BJ (cell line): ENCODE measurements around the gene RAB3IP. TPM values are rescaled to one million over a fixed set of nuclear protein-coding genes. Genes with fewer than 3 reads are reported as not detected.
"Not testable (repeated sequence)": the region's sequence is repeated elsewhere in the genome, so short reads cannot be mapped to it uniquely, and the experiment has no call there.

Experiments
- CTCF ChIA-PET: fragments of 350-600 bp; formaldehyde crosslinking; extraction: SDS; loops from one replicate; lab custom pipeline; 2021; ENCODE audit warnings: antibody characterized with exemption, inconsistent platforms; lab: Yijun Ruan, JAX
- POLR2A ChIA-PET: fragments of 300-600 bp; sonication (Branson Sonifier 250); formaldehyde crosslinking; extraction: SDS; loops from one replicate; lab custom pipeline; 2021; ENCODE audit warnings: antibody characterized with exemption; lab: Charles Lee
- DNase-seq: peaks from one replicate; pipeline ENCODE4 v3.0.0-alpha.2; 2011; ENCODE audit warnings: low read depth
- H3K27me3 ChIP-seq: 2 replicates; pipeline ENCODE4 v1.6.0; 2011; ENCODE audit warnings: low read length; ENCODE audit not compliant: control insufficient read depth, insufficient read depth
- H3K36me3 ChIP-seq: 2 replicates; pipeline ENCODE4 v1.5.1; 2011; ENCODE audit warnings: low read length; ENCODE audit not compliant: control insufficient read depth, insufficient read depth
- H3K4me3 ChIP-seq: 2 replicates; pipeline ENCODE4 v1.5.1; 2011; ENCODE audit warnings: low read depth, mild to moderate bottlenecking, control low read depth, low read length
- CTCF ChIP-seq: IDR thresholded peaks from 2 replicates; pipeline ENCODE4 v1.5.1; 2011; ENCODE audit warnings: low read depth, mild to moderate bottlenecking, control low read depth, inconsistent platforms, low read length, moderate library complexity; ENCODE audit not compliant: insufficient read depth
- polyA plus RNA-seq: library from polyadenylated mRNA; depleted of rRNA; stranded (reverse); fragments of >200 nt; gene quantifications from 2 replicates; pipeline ENCODE4 v1.2.3, GENCODE V29; 2011

The RAB3IP gene
- polyA plus RNA-seq, 1 experiment: 2.1 TPM

DNA sequence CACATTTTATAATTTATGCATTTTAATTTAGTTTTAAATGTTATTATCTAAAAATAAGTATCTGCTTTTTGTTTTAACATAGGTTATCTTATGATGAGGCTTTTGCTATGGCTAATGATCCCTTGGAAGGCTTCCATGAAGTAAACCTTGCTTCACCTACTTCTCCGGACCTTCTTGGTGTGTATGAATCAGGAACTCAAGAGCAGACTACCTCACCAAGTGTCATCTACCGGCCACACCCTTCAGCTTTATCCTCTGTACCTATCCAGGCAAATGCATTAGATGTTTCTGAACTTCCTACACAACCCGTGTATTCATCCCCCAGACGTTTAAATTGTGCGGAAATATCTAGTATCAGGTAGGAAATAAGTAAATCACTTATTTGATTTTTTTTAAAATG, 16.6 kb downstream of the RAB3IP start:
- H3K4me3 ChIP-seq: no peak overlapping the region
- H3K27me3 ChIP-seq: no peaks in the 10 kb centered on the region
- no peaks in the 10 kb centered on the region for H3K36me3 ChIP-seq
- CTCF ChIA-PET: no interaction called here
- POLR2A ChIA-PET: no interaction called here
- TF ChIP-seq CTCF: no peak
- no peak for DNase-seq

DNA sequence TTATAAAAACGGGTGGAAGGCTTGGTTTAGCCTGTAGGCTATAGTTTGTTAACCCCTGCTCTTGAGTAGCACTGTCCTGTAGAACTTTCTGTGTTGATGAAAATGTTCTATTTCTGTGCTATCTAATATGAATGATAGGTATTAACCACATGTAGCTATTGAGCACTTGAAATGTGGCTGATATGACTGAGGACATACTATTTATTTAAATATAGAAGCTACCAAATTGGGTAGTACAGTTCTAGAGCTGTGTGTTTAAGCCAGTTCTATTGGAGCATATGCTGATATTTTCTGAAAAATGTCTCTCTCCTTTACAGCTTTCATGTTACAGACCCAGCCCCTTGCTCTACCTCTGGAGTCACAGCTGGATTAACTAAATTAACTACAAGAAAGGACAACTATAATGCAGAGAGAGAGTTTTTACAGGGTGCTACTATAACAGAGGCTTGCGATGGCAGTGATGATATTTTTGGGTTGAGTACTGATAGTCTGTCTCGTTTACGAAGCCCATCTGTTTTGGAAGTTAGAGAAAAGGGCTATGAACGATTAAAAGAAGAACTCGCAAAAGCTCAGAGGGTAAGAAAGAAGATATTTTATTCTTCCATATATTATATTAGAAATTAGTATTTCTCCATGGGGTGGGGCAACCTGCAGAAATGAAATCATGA, 17.6 kb downstream of the RAB3IP start:
- POLR2A ChIA-PET: no interaction called here
- Histone ChIP-seq H3K27me3 (no peaks in the 10 kb centered on the region), H3K36me3 (no peaks in the 10 kb centered on the region), H3K4me3 (no peak overlapping the region)
- no peak for TF ChIP-seq CTCF
- no peak for DNase-seq
- CTCF ChIA-PET: no interaction called here

- H3K36me3 ChIP-seq: no peaks in the 10 kb centered on the region
- no peaks in the 10 kb centered on the region for H3K27me3 ChIP-seq
- POLR2A ChIA-PET: no interaction called here
- no peak overlapping the region for H3K4me3 ChIP-seq
- CTCF ChIA-PET: no interaction called here
- TF ChIP-seq CTCF: no peak
- no peak for DNase-seq
Observed at GRCh38 chr12:69758105-69758504, 19.4 kb downstream of the RAB3IP start.

- CTCF ChIA-PET, H3K4me3 ChIP-seq, H3K27me3 ChIP-seq, H3K36me3 ChIP-seq, POLR2A ChIA-PET, DNase-seq: not testable (repeated sequence)
Observed at GRCh38 chr12:69759581-69759980, 20.9 kb downstream of the RAB3IP start.

DNA sequence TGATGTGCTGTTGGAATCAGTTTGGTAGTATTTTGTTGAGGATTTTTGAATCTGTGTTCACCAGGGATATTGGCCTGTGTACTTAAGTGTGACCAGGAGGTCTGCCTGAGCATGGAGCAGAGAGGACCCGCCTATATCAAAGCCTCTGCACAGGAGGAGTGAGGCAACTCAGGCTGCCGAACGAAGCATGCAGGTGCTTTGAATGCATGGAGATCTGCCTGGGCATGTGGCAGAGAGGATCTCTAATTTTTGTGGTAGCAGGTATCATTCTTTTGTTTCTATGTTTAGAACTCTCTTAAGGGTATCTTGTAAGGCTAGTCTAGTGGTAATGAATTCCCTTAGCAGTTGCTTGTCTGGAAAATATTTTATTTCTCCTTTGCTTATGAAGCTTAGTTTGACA, 26.9 kb downstream of the RAB3IP start:
- Histone ChIP-seq H3K27me3 (no peaks in the 10 kb centered on the region), H3K4me3 (no peak overlapping the region), H3K36me3 (no peaks in the 10 kb centered on the region)
- TF ChIP-seq CTCF: no peak
- no peak for DNase-seq
- CTCF ChIA-PET: no interaction called here
- POLR2A ChIA-PET: no interaction called here

- H3K36me3 ChIP-seq: no peaks in the 10 kb centered on the region
- POLR2A ChIA-PET: no interaction called here
- H3K27me3 ChIP-seq: no peaks in the 10 kb centered on the region
- DNase-seq: no peak
- H3K4me3 ChIP-seq: no peak overlapping the region
- CTCF ChIA-PET: no interaction called here
- TF ChIP-seq CTCF: no peak
Observed at GRCh38 chr12:69766260-69766659, 27.6 kb downstream of the RAB3IP start.
